Skeletal muscle tissue (tissue), 4 donors: ENCODE data around the gene KMT5C. TPM values are rescaled to one million over a fixed set of nuclear protein-coding genes. Genes with fewer than 3 reads are reported as not detected.

Source experiments
- H3K27ac ChIP-seq: one replicate; pipeline ENCODE4 v1.7.0; 2013; ENCODE audit warnings: mild to moderate bottlenecking, low read depth, low read length, inconsistent platforms
- H3K27me3 ChIP-seq, 3 donors: one replicate each; pipeline ENCODE4 v1.7.0; 2013; ENCODE audit warnings: low read length in 3 of 3; ENCODE audit not compliant: control insufficient read depth in 3 of 3, insufficient read depth in 3 of 3
- H3K36me3 ChIP-seq, 3 donors: one replicate each; pipeline ENCODE4 v1.7.0; 2013; ENCODE audit warnings: low read length in 3 of 3; ENCODE audit not compliant: control insufficient read depth in 3 of 3, insufficient read depth in 3 of 3
- H3K4me1 ChIP-seq, 3 donors: one replicate each; pipeline ENCODE4 v1.7.0; 2013; ENCODE audit warnings: low read length in 3 of 3, mild to moderate bottlenecking in 3 of 3; ENCODE audit not compliant: control insufficient read depth in 3 of 3, insufficient read depth in 3 of 3
- H3K4me3 ChIP-seq, 3 donors: one replicate each; pipeline ENCODE4 v1.7.0; 2013; ENCODE audit warnings: low read length in 3 of 3
- H3K9ac ChIP-seq, 3 donors: one replicate each; pipeline ENCODE4 v1.7.0; 2013; ENCODE audit warnings: low read length in 3 of 3, mild to moderate bottlenecking in 3 of 3, moderate library complexity in 2 of 3, low read depth in 1 of 3
- H3K9me3 ChIP-seq, 3 donors: one replicate each; pipeline ENCODE4 v1.7.0; 2013; ENCODE audit warnings: low read length in 3 of 3; ENCODE audit not compliant: control insufficient read depth in 3 of 3
- total RNA-seq: library from RNA; depleted of rRNA; stranded (reverse); fragments of >200 nt; gene quantifications from one replicate; pipeline ENCODE4 v1.2.3, GENCODE V29; 2014
- donor health status: Osteomylitis.

KMT5C gene
- 8.9 TPM for total RNA-seq

- Histone ChIP-seq H3K27me3 (peaks cover 0 to 16% (median 8%) of the 10 kb centered on the region in 3 donors), H3K9ac (peak within 1 kb of the TSS; percentile 91 to 96 (median 91)), H3K9me3 (no peaks in the 10 kb centered on the region), H3K36me3 (peaks cover 6 to 14% (median 8%) of the 10 kb centered on the region in 3 donors), H3K27ac (peak within 1 kb of the TSS; percentile 98), H3K4me3 (peak within 1 kb of the TSS; percentile 78 to 86 (median 86)), H3K4me1 (peaks cover 20 to 25% (median 23%) of the 10 kb centered on the region in 3 donors)
Measured at GRCh38 chr19:55339105-55339888, at the start of gene KMT5C. KMT5C (plus strand) TSS chr19:55339876; CDS start chr19:55341937, 2,061 bp downstream.

GRCh38 chr19:55297267-55297666 is 42.4 kb upstream of the KMT5C start:
- no peak overlapping the region for H3K27ac ChIP-seq
- H3K9me3 ChIP-seq = no peaks in the 10 kb centered on the region
- H3K9ac ChIP-seq = no peak overlapping the region
- H3K27me3 ChIP-seq = peaks cover 0 to 11% (median 3%) of the 10 kb centered on the region in 3 donors
- no peaks in the 10 kb centered on the region for H3K36me3 ChIP-seq
- H3K4me1 ChIP-seq = peaks cover 6 to 10% (median 9%) of the 10 kb centered on the region in 3 donors
- H3K4me3 ChIP-seq = no peak overlapping the region

GRCh38 chr19:55299991-55300390 is 39.7 kb upstream of the KMT5C start:
- Histone ChIP-seq H3K27me3 (peaks cover 0 to 11% (median 3%) of the 10 kb centered on the region in 3 donors), H3K9ac (no peak overlapping the region), H3K9me3 (no peaks in the 10 kb centered on the region), H3K4me1 (peaks cover 6 to 10% (median 9%) of the 10 kb centered on the region in 3 donors), H3K36me3 (no peaks in the 10 kb centered on the region), H3K4me3 (no peak overlapping the region), H3K27ac (no peak overlapping the region)

- H3K4me1 ChIP-seq = peaks cover 6 to 10% (median 9%) of the 10 kb centered on the region in 3 donors
- H3K27ac ChIP-seq = no peak overlapping the region
- H3K9ac ChIP-seq = peak overlapping the region in 2 of 3 donors; percentile 72 to 81
- H3K27me3 ChIP-seq = peaks cover 0 to 11% (median 3%) of the 10 kb centered on the region in 3 donors
- H3K36me3 ChIP-seq = peaks cover 0 to under 1% (median 0%) of the 10 kb centered on the region in 3 donors
- H3K9me3 ChIP-seq = no peaks in the 10 kb centered on the region
- H3K4me3 ChIP-seq = peak overlapping the region in 2 of 3 donors; percentile 59 to 74
Measured at GRCh38 chr19:55300886-55301458, 38.7 kb upstream of the KMT5C start.

GRCh38 chr19:55301459-55302317 is 38.0 kb upstream of the KMT5C start:
- Histone ChIP-seq H3K27ac (no peak overlapping the region), H3K36me3 (peaks cover 0 to 2% (median 0%) of the 10 kb centered on the region in 3 donors), H3K4me3 (peak overlapping the region; percentile 59 to 74 (median 64)), H3K4me1 (peaks cover 6 to 10% (median 9%) of the 10 kb centered on the region in 3 donors), H3K9ac (peak overlapping the region; percentile 65 to 81 (median 72)), H3K9me3 (no peaks in the 10 kb centered on the region), H3K27me3 (peaks cover 0 to 11% (median 3%) of the 10 kb centered on the region in 3 donors)

- H3K27ac ChIP-seq = no peak overlapping the region
- H3K9ac ChIP-seq = peak overlapping the region in 1 of 3 donors; percentile 19
- H3K9me3 ChIP-seq = no peaks in the 10 kb centered on the region
- peaks cover 6 to 10% (median 9%) of the 10 kb centered on the region in 3 donors for H3K4me1 ChIP-seq
- H3K4me3 ChIP-seq = peak overlapping the region in 2 of 3 donors; percentile 59 to 64
- H3K27me3 ChIP-seq = peaks cover 0 to 9% (median 2%) of the 10 kb centered on the region in 3 donors
- peaks cover 0 to 4% (median 0%) of the 10 kb centered on the region in 3 donors for H3K36me3 ChIP-seq
Measured at GRCh38 chr19:55302318-55302703, 37.4 kb upstream of the KMT5C start.

GRCh38 chr19:55303477-55303876 is 36.2 kb upstream of the KMT5C start:
- Histone ChIP-seq H3K9me3 (no peaks in the 10 kb centered on the region), H3K36me3 (peaks cover 0 to 4% (median 0%) of the 10 kb centered on the region in 3 donors), H3K4me3 (no peak overlapping the region), H3K27ac (peak overlapping the region; percentile 36), H3K27me3 (peaks cover 0 to 7% (median 0%) of the 10 kb centered on the region in 3 donors), H3K4me1 (peaks cover 6 to 10% (median 6%) of the 10 kb centered on the region in 3 donors), H3K9ac (no peak overlapping the region)

GRCh38 chr19:55304279-55304978 is 35.2 kb upstream of the KMT5C start:
- Histone ChIP-seq H3K9ac (no peak overlapping the region), H3K27me3 (peaks cover 0 to 7% (median 0%) of the 10 kb centered on the region in 3 donors), H3K4me1 (peaks cover 5 to 10% (median 6%) of the 10 kb centered on the region in 3 donors), H3K9me3 (no peaks in the 10 kb centered on the region), H3K27ac (no peak overlapping the region), H3K36me3 (peaks cover 0 to 4% (median 0%) of the 10 kb centered on the region in 3 donors), H3K4me3 (no peak overlapping the region)

- H3K4me3 ChIP-seq = no peak overlapping the region
- no peak overlapping the region for H3K27ac ChIP-seq
- peaks cover 0 to 4% (median 0%) of the 10 kb centered on the region in 3 donors for H3K36me3 ChIP-seq
Measured at GRCh38 chr19:55304980-55305379, 34.7 kb upstream of the KMT5C start.

More at GRCh38 chr19:55304980-55305379, 34.7 kb upstream of the KMT5C start:
- Histone ChIP-seq H3K27me3 (peaks cover 0 to 2% (median 0%) of the 10 kb centered on the region in 3 donors), H3K9me3 (no peaks in the 10 kb centered on the region), H3K4me1 (peaks cover 5 to 10% (median 6%) of the 10 kb centered on the region in 3 donors), H3K9ac (no peak overlapping the region)
